GM23248 (cell line): ENCODE results near the gene KREMEN1. TPM values are rescaled to one million over a fixed set of nuclear protein-coding genes. Genes with fewer than 3 reads are reported as not detected.

Experiments
- DNase-seq: peaks from one replicate; pipeline ENCODE4 v3.0.0-alpha.2; 2015
- H2AFZ ChIP-seq: fragments of 200-600 bp; sonication (generic); 2 replicates; pipeline ENCODE4 v1.6.1; 2016; ENCODE audit warnings: antibody characterized with exemption
- H3F3A ChIP-seq: fragments of 200-600 bp; sonication (generic); 2 replicates; pipeline ENCODE4 v1.6.1; 2016; ENCODE audit warnings: mild to moderate bottlenecking, antibody characterized with exemption, mixed run types; ENCODE audit not compliant: insufficient read depth
- H3K27ac ChIP-seq: fragments of 200-600 bp; sonication (generic); 2 replicates; pipeline ENCODE4 v1.5.1; 2016; ENCODE audit warnings: mild to moderate bottlenecking
- H3K27me3 ChIP-seq: fragments of 200-600 bp; sonication (generic); replicated peaks from 2 replicates; pipeline ENCODE4 v1.6.1; 2016; ENCODE audit warnings: mild to moderate bottlenecking; ENCODE audit not compliant: insufficient read depth
- H3K36me3 ChIP-seq: fragments of 200-600 bp; sonication (generic); 2 replicates; pipeline ENCODE4 v1.6.1; 2016; ENCODE audit warnings: low read depth, mild to moderate bottlenecking
- H3K4me1 ChIP-seq: fragments of 200-600 bp; sonication (generic); 2 replicates; pipeline ENCODE4 v1.6.1; 2016; ENCODE audit warnings: mild to moderate bottlenecking; ENCODE audit not compliant: insufficient read depth
- H3K4me2 ChIP-seq: fragments of 200-600 bp; sonication (generic); one replicate; pipeline ENCODE4 v1.6.1; 2016; ENCODE audit warnings: mild to moderate bottlenecking; ENCODE audit not compliant: unreplicated experiment
- H3K4me3 ChIP-seq: fragments of 200-600 bp; sonication (generic); 2 replicates; pipeline ENCODE4 v1.5.1; 2016; ENCODE audit warnings: mild to moderate bottlenecking
- H3K79me2 ChIP-seq: fragments of 200-600 bp; sonication (generic); 2 replicates; pipeline ENCODE4 v1.6.1; 2016; ENCODE audit warnings: mild to moderate bottlenecking; ENCODE audit not compliant: insufficient read depth
- H3K9ac ChIP-seq: fragments of 200-600 bp; sonication (generic); 2 replicates; pipeline ENCODE4 v1.6.1; 2016; ENCODE audit warnings: mild to moderate bottlenecking
- H3K9me2 ChIP-seq: fragments of 200-600 bp; sonication (generic); 2 replicates; pipeline ENCODE4 v1.6.1; 2016; ENCODE audit warnings: mixed run types, mild to moderate bottlenecking, moderate library complexity; ENCODE audit not compliant: insufficient read depth
- H3K9me3 ChIP-seq: fragments of 200-600 bp; sonication (generic); one replicate; pipeline ENCODE4 v1.6.1; 2017; ENCODE audit warnings: low read depth
- H4K20me1 ChIP-seq: fragments of 200-600 bp; sonication (generic); 2 replicates; pipeline ENCODE4 v1.6.0; 2016; ENCODE audit not compliant: insufficient read depth
- EZH2 ChIP-seq: fragments of 200-600 bp; sonication (generic); IDR thresholded peaks from 2 replicates; pipeline ENCODE4 v1.6.1; 2018; ENCODE audit warnings: antibody characterized with exemption, mild to moderate bottlenecking; ENCODE audit not compliant: insufficient read depth, poor library complexity, severe bottlenecking
- EZH2phosphoT487 ChIP-seq: fragments of 200-600 bp; sonication (generic); IDR thresholded peaks from 2 replicates; pipeline ENCODE4 v1.6.1; 2018; ENCODE audit warnings: antibody characterized with exemption, moderate library complexity, mild to moderate bottlenecking, low read depth; ENCODE audit not compliant: insufficient read depth
- WGBS, 2 experiments: methylation state at CpG; one replicate each; pipeline ENCODE4 v1.1.6; 2015 to 2017; ENCODE audit warnings: low lambda C conversion rate in 2 of 2, low coverage in 1 of 2; ENCODE audit errors: missing lambda C conversion rate in 2 of 2; 5-methylcytosine and 5-hydroxymethylcytosine counted together
- in situ Hi-C: fragments of 300-500 bp; cut with MboI; formaldehyde crosslinking; loops from 2 replicates; pipeline ENCODE4 v1.15.0; 2020
- polyA plus RNA-seq: library from polyadenylated mRNA; unstranded; fragments of >200 nt; fragmentation: Nextera tagmentation; extraction: Ambion mirVana; gene quantifications from 2 replicates; pipeline ENCODE4 v1.2.1, GENCODE V29; 2016
- total RNA-seq: library from RNA; depleted of rRNA; stranded (reverse); fragments of >200 nt; shearing (Covaris generic); gene quantifications from 2 replicates; pipeline ENCODE4 v1.2.3, GENCODE V29; 2014

The KREMEN1 gene
- total and polyA plus RNA-seq, 2 experiments from 2014 or later = 4.3 to 4.4 TPM

DNA sequence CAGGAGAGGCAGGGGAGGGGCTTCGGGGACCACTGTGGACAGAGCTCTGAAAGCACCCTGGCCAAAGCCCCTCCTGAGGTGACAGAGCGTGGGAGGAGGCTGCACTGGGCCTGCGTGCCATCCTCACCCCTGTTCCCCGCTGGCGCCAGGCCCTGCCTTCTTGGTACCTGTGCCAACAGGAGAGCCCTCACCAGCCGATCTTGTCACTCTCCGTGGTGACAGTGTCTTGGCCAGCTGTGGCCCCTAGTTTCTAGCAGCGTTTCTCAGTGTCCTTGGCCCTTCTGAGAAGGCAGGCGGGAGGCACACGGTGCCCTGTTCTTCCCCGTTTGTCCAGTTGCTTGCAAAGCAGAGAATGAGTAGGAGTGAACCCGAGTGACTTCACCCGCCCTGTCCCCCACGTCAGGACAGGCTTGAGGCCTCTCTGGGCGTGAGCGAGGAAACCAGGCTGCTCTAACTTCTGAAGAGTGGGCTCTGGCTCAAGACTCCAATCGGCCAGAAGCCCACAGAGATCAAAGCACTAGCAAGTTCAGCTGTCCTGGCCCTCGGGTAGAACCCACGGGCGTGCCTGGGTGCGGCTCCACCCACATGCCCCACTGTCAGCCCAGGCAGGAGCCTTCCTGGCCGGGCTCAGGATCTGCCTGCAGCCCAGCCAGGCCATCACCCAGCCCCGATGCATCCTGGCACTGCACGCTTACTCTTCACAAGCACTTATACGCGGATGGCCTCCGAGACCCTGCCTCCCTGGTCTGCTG lies 72.7 kb downstream of the KREMEN1 start:
- no peaks in the 10 kb centered on the region for H3K27me3 ChIP-seq
- H3K9ac ChIP-seq = no peak overlapping the region
- no peak overlapping the region for H3K27ac ChIP-seq
- H3K4me3 ChIP-seq = no peak overlapping the region
- no peaks in the 10 kb centered on the region for H3K9me3 ChIP-seq
- DNase-seq = no peak
- no peaks in the 10 kb centered on the region for H3K79me2 ChIP-seq
- H3K9me2 ChIP-seq = no peaks in the 10 kb centered on the region
- in situ Hi-C loops = loop anchor here (25.0 kb wide), 1 partner anchor 283 kb away; no protein-coding TSS in a partner anchor
- H3K36me3 ChIP-seq = no peaks in the 10 kb centered on the region
- 50 to 56% methylated on average over 27 of the region's 27 CpGs for WGBS, 2 experiments
- H3F3A ChIP-seq = peaks cover 5% of the 10 kb centered on the region
- no peaks in the 10 kb centered on the region for H4K20me1 ChIP-seq
- H3K4me1 ChIP-seq = no peaks in the 10 kb centered on the region
- no peak overlapping the region for H3K4me2 ChIP-seq
- TF ChIP-seq EZH2phosphoT487 (no peak), EZH2 (no peak)
- H2AFZ ChIP-seq = no peak overlapping the region

DNA sequence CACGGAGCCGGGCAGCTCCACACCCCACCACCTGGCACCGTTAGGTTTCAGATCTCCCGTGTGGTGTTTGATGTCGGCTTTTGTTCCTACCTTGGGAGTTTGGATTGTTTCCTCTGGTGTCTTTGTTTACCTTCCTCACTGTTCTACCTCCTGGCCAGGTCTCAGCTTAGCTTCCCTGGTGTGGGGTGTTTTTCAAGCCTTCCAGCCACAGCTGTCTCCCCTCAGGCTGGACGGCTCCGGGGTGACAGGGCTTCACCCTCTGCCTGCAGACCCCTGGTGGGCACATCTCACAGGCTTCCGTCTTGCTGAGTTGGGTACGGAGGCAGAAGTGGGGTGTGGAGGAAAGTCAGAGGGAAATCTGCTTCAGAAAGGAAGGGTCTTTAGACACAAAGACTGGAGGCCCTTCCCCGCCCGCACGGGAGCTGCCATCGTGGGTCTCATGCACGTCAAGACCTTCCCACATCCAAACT lies 73.3 kb downstream of the KREMEN1 start:
- no peaks in the 10 kb centered on the region for H4K20me1 ChIP-seq
- H3K27me3 ChIP-seq = no peaks in the 10 kb centered on the region
- WGBS, 2 experiments = 73 to 78% methylated on average over 14 of the region's 14 CpGs
- TF ChIP-seq EZH2phosphoT487 (no peak), EZH2 (no peak)
- no peak overlapping the region for H3K4me3 ChIP-seq
- H3K27ac ChIP-seq = no peak overlapping the region
- H3K9me2 ChIP-seq = no peaks in the 10 kb centered on the region
- no peaks in the 10 kb centered on the region for H3K4me1 ChIP-seq
- H3K9me3 ChIP-seq = no peaks in the 10 kb centered on the region
- no peak overlapping the region for H3K9ac ChIP-seq
- in situ Hi-C loops = loop anchor here (25.0 kb wide), 1 partner anchor 284 kb away; no protein-coding TSS in a partner anchor
- H3F3A ChIP-seq = no peaks in the 10 kb centered on the region
- no peaks in the 10 kb centered on the region for H3K36me3 ChIP-seq
- no peak for DNase-seq
- H2AFZ ChIP-seq = no peak overlapping the region
- H3K4me2 ChIP-seq = no peak overlapping the region
- H3K79me2 ChIP-seq = no peaks in the 10 kb centered on the region

DNA sequence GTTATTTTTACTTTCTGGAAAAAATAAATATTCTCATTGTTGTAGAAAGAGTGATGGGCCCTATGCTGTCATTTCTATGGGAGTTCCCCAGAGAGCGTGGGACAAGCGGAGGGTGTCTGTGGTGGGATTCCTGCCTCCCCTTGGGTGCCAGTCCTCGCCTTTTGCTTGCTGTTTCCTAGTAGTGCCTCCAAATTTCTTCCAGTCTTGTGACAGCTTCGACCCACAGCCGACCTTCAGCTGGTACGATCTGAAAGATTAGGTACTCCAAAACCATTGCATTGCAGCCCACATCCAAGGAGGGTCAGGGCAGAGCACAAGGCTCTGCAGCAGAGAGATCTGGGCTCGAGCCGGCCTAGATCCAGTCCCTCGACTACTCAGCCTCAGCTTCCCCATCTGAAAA lies 73.9 kb downstream of the KREMEN1 start:
- Histone ChIP-seq H3K27me3 (no peaks in the 10 kb centered on the region), H3K9ac (no peak overlapping the region), H3K79me2 (no peaks in the 10 kb centered on the region), H4K20me1 (no peaks in the 10 kb centered on the region), H3K9me2 (no peaks in the 10 kb centered on the region), H3K27ac (no peak overlapping the region), H3F3A (no peaks in the 10 kb centered on the region), H3K36me3 (no peaks in the 10 kb centered on the region), H3K4me3 (no peak overlapping the region), H3K9me3 (no peaks in the 10 kb centered on the region), H2AFZ (no peak overlapping the region), H3K4me1 (no peaks in the 10 kb centered on the region), H3K4me2 (no peak overlapping the region)
- TF ChIP-seq EZH2 (no peak), EZH2phosphoT487 (no peak)
- no peak for DNase-seq
- 86% methylated on average over 9 of the region's 9 CpGs for WGBS, 2 experiments
- in situ Hi-C loops = loop anchor here (25.0 kb wide), 1 partner anchor 284 kb away; no protein-coding TSS in a partner anchor

DNA sequence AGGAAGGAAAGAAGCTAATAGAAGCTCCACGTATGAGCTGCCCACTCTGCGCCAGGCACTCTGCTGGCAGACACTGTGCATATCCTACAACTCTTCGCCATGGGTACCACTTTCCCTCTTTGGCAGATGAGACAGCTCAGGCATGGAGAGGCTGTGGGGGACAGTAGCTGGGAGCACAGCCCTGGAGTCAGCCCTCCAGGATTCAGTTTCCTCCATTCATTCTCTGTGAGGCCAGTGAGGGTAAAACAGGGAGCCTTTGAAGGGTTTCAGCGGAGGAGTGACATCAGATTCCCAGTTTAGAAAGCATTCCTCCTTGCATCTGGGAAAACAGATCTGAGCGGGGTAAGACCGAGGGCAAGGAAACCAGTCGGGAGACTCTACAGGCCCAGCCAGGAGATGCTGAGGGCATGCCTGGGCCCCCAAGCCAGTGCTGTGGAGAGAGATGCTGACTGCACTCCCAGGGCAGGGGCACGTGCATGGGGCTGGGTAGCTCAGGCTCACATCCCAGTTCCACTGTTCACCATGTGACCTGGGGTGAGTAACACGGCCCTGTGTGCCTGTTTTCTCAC lies 74.6 kb downstream of the KREMEN1 start:
- DNase-seq = no peak
- Histone ChIP-seq H3K4me2 (no peak overlapping the region), H3K36me3 (no peaks in the 10 kb centered on the region), H3K4me1 (no peaks in the 10 kb centered on the region), H3K9ac (no peak overlapping the region), H2AFZ (no peak overlapping the region), H3K27ac (no peak overlapping the region), H3K79me2 (no peaks in the 10 kb centered on the region), H3K9me3 (no peaks in the 10 kb centered on the region), H3F3A (no peaks in the 10 kb centered on the region), H3K9me2 (no peaks in the 10 kb centered on the region), H4K20me1 (no peaks in the 10 kb centered on the region), H3K4me3 (no peak overlapping the region), H3K27me3 (no peaks in the 10 kb centered on the region)
- TF ChIP-seq EZH2 (no peak), EZH2phosphoT487 (no peak)
- 77 to 86% methylated on average over 9 of the region's 9 CpGs for WGBS, 2 experiments
- in situ Hi-C loops = loop anchor here (25.0 kb wide), 1 partner anchor 285 kb away; no protein-coding TSS in a partner anchor
